Measurements from ENCODE around the gene GSG1L2. TPM values are rescaled to one million over a fixed set of nuclear protein-coding genes. Genes with fewer than 3 reads are reported as not detected.

Gene GSG1L2
- total and polyA plus RNA-seq, 7 donors: not detected

DNA sequence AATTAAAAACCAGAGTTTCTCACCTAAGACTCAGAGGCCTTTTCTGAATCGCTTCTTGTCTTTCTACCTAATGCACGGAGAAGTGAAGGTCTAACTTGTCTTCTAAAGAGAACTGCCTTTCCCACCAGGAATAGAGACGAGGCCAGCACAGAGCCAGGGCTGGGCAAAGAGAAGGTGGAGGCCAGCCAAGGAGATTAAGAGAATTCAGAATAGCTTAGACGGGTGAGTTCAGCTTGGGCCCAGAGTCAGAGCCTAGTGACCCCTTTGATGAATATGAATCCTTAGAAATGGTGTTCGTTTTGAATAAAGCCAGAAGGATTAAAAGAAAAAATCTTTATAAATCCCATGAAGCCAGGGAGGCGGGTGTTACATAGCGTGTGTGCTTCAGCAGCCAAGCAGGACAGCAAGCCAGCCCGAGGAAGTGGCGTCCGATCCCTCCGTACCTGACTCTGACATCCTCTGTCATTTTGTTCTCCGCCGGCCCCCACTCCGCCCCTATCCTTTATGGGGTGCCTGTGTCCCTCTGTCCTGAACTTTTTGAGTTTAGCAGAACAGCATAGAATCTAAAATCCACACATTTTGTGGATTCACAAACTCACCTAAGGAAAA is 7.4 kb downstream of the GSG1L2 start:
- Histone ChIP-seq H3K27ac (no peak overlapping the region), H3K9me3 (no peaks in the 10 kb centered on the region), H3K4me1 (no peaks in the 10 kb centered on the region), H3K4me3 (no peak overlapping the region), H3K36me3 (no peaks in the 10 kb centered on the region), H3K27me3 (no peaks in the 10 kb centered on the region)
- DNase-seq: no peak
- TF ChIP-seq, protein P1, sequence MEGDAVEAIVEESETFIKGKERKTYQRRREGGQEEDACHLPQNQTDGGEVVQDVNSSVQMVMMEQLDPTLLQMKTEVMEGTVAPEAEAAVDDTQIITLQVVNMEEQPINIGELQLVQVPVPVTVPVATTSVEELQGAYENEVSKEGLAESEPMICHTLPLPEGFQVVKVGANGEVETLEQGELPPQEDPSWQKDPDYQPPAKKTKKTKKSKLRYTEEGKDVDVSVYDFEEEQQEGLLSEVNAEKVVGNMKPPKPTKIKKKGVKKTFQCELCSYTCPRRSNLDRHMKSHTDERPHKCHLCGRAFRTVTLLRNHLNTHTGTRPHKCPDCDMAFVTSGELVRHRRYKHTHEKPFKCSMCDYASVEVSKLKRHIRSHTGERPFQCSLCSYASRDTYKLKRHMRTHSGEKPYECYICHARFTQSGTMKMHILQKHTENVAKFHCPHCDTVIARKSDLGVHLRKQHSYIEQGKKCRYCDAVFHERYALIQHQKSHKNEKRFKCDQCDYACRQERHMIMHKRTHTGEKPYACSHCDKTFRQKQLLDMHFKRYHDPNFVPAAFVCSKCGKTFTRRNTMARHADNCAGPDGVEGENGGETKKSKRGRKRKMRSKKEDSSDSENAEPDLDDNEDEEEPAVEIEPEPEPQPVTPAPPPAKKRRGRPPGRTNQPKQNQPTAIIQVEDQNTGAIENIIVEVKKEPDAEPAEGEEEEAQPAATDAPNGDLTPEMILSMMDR (IDR thresholded peaks at IDR 0.05): no peak
- TF ChIP-seq POLR2AphosphoS5 (IDR thresholded peaks at IDR 0.05) (no peak), POLR2A (IDR thresholded peaks at IDR 0.05) (no peak), EP300 (IDR thresholded peaks at IDR 0.05) (no peak)
- WGBS, 2 donors: 83 to 85% methylated on average over 14 of the region's 14 CpGs
- intact Hi-C loops (cut with DNase I): no loop called here

DNA sequence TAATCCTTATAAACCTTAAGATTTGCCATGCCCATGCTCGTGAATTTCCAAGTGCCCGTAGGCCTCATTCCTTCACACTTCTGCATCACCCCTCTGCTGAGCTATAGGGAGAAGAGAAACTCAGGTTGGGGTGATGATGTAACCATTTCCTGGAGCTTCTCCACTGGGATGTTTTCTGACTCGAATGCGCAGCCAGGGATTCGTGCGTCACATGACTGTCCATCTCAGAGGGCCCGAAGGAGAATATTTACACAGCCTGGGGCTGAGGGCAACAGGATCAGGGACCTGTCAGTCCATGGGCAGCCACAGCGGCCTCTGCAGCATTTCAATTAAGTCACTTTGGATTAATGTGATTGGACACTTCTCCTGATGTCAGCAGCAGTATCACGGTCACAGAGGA is 8.7 kb downstream of the GSG1L2 start:
- H3K36me3 ChIP-seq: no peaks in the 10 kb centered on the region
- no peaks in the 10 kb centered on the region for H3K4me1 ChIP-seq
- no peak for TF ChIP-seq POLR2AphosphoS5 (IDR thresholded peaks at IDR 0.05)
- TF ChIP-seq EP300 (IDR thresholded peaks at IDR 0.05): no peak
- TF ChIP-seq, protein P1 (IDR thresholded peaks at IDR 0.05): no peak
- no peak for TF ChIP-seq POLR2A (IDR thresholded peaks at IDR 0.05)
- H3K27ac ChIP-seq: no peak overlapping the region
- H3K9me3 ChIP-seq: no peaks in the 10 kb centered on the region
- 77 to 81% methylated on average over 9 of the region's 9 CpGs for WGBS, 2 donors
- intact Hi-C loops (cut with DNase I): no loop called here
- H3K27me3 ChIP-seq: no peaks in the 10 kb centered on the region
- H3K4me3 ChIP-seq: no peak overlapping the region
- no peak for DNase-seq

DNA sequence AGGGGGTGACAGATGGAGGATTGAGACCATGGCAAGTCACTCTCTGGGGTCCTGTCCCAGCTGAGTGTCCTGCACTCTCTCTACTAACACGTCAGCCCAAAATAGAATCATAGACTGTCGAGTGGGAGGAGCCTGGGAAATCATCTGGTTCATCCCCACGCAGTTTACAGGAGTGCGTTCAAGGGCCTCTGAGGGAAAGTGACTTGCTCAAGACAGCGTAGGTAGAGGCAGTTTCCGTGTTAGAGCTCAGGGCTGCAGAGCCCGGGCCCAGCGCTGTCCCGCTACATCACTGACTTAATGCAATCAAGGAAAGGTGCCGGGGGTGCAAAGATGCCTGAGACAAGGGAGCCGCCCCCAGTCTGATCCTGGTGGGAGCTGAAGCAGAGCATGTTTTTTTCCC is 10.3 kb downstream of the GSG1L2 start:
- no peaks in the 10 kb centered on the region for H3K36me3 ChIP-seq
- 61 to 73% methylated on average over 11 of the region's 11 CpGs for WGBS, 2 donors
- intact Hi-C loops (cut with DNase I): no loop called here

DNA sequence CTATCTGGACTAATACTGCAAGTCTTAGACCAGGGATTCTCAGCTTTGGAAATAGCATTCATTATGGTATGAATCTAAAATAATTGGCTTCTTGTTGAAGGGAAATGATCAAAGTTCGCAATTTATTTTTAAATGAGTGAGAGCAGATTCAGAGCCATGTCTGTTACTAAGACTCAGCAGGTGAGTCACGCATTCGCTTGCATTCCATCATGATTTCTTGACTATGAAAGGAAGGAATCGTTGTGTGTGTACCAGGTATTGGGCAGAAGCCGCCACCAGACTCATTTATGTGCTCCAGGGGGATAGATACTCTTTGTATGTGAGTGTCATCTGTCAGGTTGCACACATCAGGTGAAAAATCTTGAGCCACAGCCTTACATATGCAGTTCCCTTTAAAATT is 10.8 kb downstream of the GSG1L2 start:
- DNase-seq: no peak
- H3K36me3 ChIP-seq: no peaks in the 10 kb centered on the region
- no peak overlapping the region for H3K4me3 ChIP-seq
- H3K27me3 ChIP-seq: no peaks in the 10 kb centered on the region
- no peak overlapping the region for H3K27ac ChIP-seq
- no peaks in the 10 kb centered on the region for H3K4me1 ChIP-seq
- TF ChIP-seq, protein P1 (IDR thresholded peaks at IDR 0.05): no peak
- TF ChIP-seq POLR2AphosphoS5 (IDR thresholded peaks at IDR 0.05): no peak
- TF ChIP-seq EP300 (IDR thresholded peaks at IDR 0.05): no peak
- TF ChIP-seq POLR2A (IDR thresholded peaks at IDR 0.05): no peak
- WGBS, 2 donors: 81 to 89% methylated on average over 5 of the region's 5 CpGs
- intact Hi-C loops (cut with DNase I): no loop called here
- H3K9me3 ChIP-seq: no peaks in the 10 kb centered on the region

More for the DNA sequence above, 10.3 kb downstream of the GSG1L2 start:
- Histone ChIP-seq H3K4me1 (no peaks in the 10 kb centered on the region), H3K27me3 (no peaks in the 10 kb centered on the region), H3K27ac (no peak overlapping the region), H3K9me3 (no peaks in the 10 kb centered on the region), H3K4me3 (no peak overlapping the region)
- DNase-seq: no peak
- TF ChIP-seq, protein P1 (IDR thresholded peaks at IDR 0.05): no peak
- no peak for TF ChIP-seq EP300 (IDR thresholded peaks at IDR 0.05)
- no peak for TF ChIP-seq POLR2AphosphoS5 (IDR thresholded peaks at IDR 0.05)
- TF ChIP-seq POLR2A (IDR thresholded peaks at IDR 0.05): no peak

Measured in sigmoid colon (tissue), 7 donors.